ENCODE results near the gene OPCML. TPM values are rescaled to one million over a fixed set of nuclear protein-coding genes. Genes with fewer than 3 reads are reported as not detected.

Gene OPCML
- polyA plus RNA-seq, 3 donors = not detected

DNA sequence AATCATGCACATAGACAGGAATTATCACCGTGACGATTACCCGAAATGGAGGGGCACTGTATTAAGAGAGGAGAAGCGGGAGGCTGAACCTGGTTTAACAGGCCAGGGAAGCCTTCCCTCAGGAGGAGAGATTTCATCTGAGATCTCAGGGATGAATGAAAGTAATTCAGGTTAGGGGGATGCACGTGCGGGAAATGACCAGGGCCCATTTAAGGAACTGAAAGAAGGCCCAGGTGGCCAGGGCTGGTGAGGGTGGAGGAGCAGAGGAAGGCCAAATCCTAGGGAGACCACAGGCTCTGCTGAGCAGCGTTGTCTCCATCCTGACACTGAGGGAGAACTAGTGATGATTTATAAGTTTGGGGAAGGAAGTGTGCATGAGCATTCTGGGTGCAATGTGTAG is 16.3 kb upstream of the OPCML start:
- Histone ChIP-seq H3K4me2 (replicated peaks; ENCODE audit: extremely low read depth, low read length, poor library complexity, severe bottlenecking) (no peak overlapping the region), H2AFZ (ENCODE audit: insufficient read depth, low read depth, low read length, poor library complexity, severe bottlenecking) (no peak overlapping the region), H3K79me2 (ENCODE audit: insufficient read depth, low read length) (no peaks in the 10 kb centered on the region), H3K9me3 (replicated peaks in 1 of 2; ENCODE audit: control insufficient read depth in 1 of 2, insufficient read depth in 1 of 2, low read length in 2 of 2) (peaks cover 0 to 6% of the 10 kb centered on the region in 2 donors), H4K20me1 (ENCODE audit: insufficient read depth, low read length) (no peaks in the 10 kb centered on the region), H3K4me3 (replicated peaks in 1 of 3; ENCODE audit: low read depth in 2 of 3, low read length in 3 of 3) (no peak overlapping the region), H3K27ac (ENCODE audit: low read depth in 1 of 2, low read length in 2 of 2) (no peak overlapping the region), H3K9ac (ENCODE audit: insufficient read depth, low read length, poor library complexity, severe bottlenecking) (no peak overlapping the region), H3K36me3 (replicated peaks in 1 of 2; ENCODE audit: control insufficient read depth in 1 of 2, insufficient read depth in 2 of 2, low read length in 2 of 2) (no peaks in the 10 kb centered on the region), H3K4me1 (ENCODE audit: control insufficient read depth in 1 of 2, insufficient read depth in 2 of 2, low read length in 2 of 2) (no peaks in the 10 kb centered on the region), H3K27me3 (ENCODE audit: control insufficient read depth in 2 of 2, insufficient read depth in 2 of 2, low read length in 2 of 2) (no peaks in the 10 kb centered on the region)
- H3K27me3 Mint-ChIP-seq (ENCODE audit: low read depth in 3 of 3) = no peaks in the 10 kb centered on the region
- H3K27ac Mint-ChIP-seq = no peak overlapping the region
- 72% methylated on average over 5 of the region's 7 CpGs for WGBS (ENCODE audit: insufficient coverage)
- H3K9me3 Mint-ChIP-seq = peaks cover 0 to 2% (median 0%) of the 10 kb centered on the region in 7 donors
- no peaks in the 10 kb centered on the region for H3K36me3 Mint-ChIP-seq
- DNase-seq = no peak
- TF ChIP-seq CTCF (IDR thresholded peaks at IDR 0.05) = no peak
- intact Hi-C loops (cut with micrococcal nuclease) = no loop called here
- H3K4me3 Mint-ChIP-seq = no peak overlapping the region
- no peaks in the 10 kb centered on the region for H3K4me1 Mint-ChIP-seq

GRCh38 chr11:133547808-133548494 is 15.7 kb upstream of the OPCML start:
- no peak for TF ChIP-seq CTCF (IDR thresholded peaks at IDR 0.05)
- no peaks in the 10 kb centered on the region for H3K36me3 Mint-ChIP-seq

More at GRCh38 chr11:133547808-133548494, 15.7 kb upstream of the OPCML start:
- Histone ChIP-seq H2AFZ (ENCODE audit: insufficient read depth, low read depth, low read length, poor library complexity, severe bottlenecking) (no peak overlapping the region), H3K4me3 (replicated peaks in 1 of 3; ENCODE audit: low read depth in 2 of 3, low read length in 3 of 3) (no peak overlapping the region), H3K36me3 (replicated peaks in 1 of 2; ENCODE audit: control insufficient read depth in 1 of 2, insufficient read depth in 2 of 2, low read length in 2 of 2) (no peaks in the 10 kb centered on the region), H3K79me2 (ENCODE audit: insufficient read depth, low read length) (no peaks in the 10 kb centered on the region), H3K4me1 (ENCODE audit: control insufficient read depth in 1 of 2, insufficient read depth in 2 of 2, low read length in 2 of 2) (no peaks in the 10 kb centered on the region), H3K9me3 (replicated peaks in 1 of 2; ENCODE audit: control insufficient read depth in 1 of 2, insufficient read depth in 1 of 2, low read length in 2 of 2) (peaks cover 0 to 6% of the 10 kb centered on the region in 2 donors), H4K20me1 (ENCODE audit: insufficient read depth, low read length) (no peaks in the 10 kb centered on the region), H3K27ac (ENCODE audit: low read depth in 1 of 2, low read length in 2 of 2) (no peak overlapping the region), H3K9ac (ENCODE audit: insufficient read depth, low read length, poor library complexity, severe bottlenecking) (no peak overlapping the region), H3K4me2 (replicated peaks; ENCODE audit: extremely low read depth, low read length, poor library complexity, severe bottlenecking) (no peak overlapping the region), H3K27me3 (ENCODE audit: control insufficient read depth in 2 of 2, insufficient read depth in 2 of 2, low read length in 2 of 2) (no peaks in the 10 kb centered on the region)
- Mint-ChIP-seq H3K9me3 (peaks cover 0 to 2% (median 0%) of the 10 kb centered on the region in 7 donors), H3K4me3 (no peak overlapping the region), H3K27me3 (ENCODE audit: low read depth in 3 of 3) (no peaks in the 10 kb centered on the region), H3K4me1 (no peaks in the 10 kb centered on the region), H3K27ac (no peak overlapping the region)
- intact Hi-C loops (cut with micrococcal nuclease) = no loop called here
- DNase-seq = no peak
- 75% methylated on average over 7 of the region's 12 CpGs for WGBS (ENCODE audit: insufficient coverage)
